Measurements from ENCODE around the gene PRMT1. TPM values are rescaled to one million over a fixed set of nuclear protein-coding genes. Genes with fewer than 3 reads are reported as not detected.

Gene PRMT1
- total RNA-seq, 4 donors from 2014 or later, result 150 to 250 (median 170) TPM

DNA sequence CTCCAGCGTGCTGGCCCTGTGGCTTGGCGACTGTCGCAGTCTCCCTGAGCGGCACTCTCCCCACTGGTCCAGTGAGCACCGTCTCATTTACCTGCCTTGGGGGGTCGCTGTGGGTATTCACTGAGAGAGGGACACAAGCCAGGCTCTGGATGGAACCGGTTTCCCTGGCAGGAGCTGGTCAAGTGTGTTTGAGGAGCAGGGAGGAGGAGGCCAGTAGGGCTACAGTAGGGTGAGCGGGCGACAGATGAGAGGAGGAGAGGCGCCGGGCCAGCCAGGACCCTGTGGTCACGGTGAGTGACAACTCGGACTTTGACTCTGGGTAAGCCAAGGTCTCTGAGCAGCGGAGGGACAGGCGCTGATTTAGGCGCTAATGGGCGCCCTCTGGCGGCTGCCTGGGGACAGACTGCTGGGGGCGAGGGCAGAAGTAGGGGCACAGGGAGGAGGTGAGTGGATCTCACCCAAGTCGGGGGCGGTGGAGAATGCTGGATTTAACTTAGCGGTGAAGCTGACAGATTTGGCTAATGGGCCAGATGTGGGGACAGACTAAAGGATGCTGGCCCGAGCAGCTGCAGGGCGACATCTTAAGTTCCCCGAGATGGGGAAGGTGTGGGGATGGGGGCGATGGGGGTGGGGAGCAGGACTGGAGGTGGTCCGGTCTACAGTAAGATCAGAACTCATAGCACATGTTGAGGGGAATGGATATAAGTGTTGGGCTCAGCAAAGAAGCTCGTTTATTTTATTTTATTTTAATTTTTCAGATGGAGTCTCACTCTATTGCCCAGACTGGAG, 4.7 kb upstream of the PRMT1 start:
- peak; percentile 70 for DNase-seq (ENCODE audit: low spot score)

DNA sequence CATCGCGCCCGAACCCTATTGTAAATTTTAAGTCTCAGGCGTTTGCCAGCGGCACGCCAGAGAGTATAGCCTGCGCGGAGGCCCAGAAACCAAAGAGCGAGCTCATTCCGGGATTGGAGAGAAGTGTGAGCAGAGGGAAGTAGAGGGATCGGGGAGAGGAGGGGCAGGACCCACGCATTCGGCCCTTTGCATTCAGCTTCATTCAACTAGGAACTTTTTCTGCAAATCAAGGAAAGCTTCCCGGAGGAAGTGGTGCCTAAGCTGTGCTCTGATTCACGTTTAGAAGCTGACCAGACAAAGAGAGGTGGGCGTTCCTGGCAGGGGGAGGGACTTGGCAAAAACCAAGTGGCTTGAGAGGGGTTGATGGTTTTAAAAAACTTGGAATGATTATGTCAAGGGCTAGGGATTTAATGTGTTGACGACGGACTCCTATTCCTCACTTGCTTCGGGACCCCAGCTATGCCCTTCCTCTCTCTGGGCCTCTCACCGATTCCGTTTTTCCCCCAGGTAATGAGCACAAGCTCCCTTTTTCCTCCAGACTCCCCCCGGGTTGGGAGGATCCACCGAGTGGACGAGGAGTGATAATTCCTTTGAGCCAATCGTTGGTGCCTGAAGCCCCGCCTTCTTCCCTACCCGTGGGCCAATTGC, 811 bp upstream of the PRMT1 start:
- ATAC-seq (ENCODE audit: low FRiP score) (peak; percentile 48), DNase-seq (ENCODE audit: low spot score) (no peak)
- TF ChIP-seq, protein P1, sequence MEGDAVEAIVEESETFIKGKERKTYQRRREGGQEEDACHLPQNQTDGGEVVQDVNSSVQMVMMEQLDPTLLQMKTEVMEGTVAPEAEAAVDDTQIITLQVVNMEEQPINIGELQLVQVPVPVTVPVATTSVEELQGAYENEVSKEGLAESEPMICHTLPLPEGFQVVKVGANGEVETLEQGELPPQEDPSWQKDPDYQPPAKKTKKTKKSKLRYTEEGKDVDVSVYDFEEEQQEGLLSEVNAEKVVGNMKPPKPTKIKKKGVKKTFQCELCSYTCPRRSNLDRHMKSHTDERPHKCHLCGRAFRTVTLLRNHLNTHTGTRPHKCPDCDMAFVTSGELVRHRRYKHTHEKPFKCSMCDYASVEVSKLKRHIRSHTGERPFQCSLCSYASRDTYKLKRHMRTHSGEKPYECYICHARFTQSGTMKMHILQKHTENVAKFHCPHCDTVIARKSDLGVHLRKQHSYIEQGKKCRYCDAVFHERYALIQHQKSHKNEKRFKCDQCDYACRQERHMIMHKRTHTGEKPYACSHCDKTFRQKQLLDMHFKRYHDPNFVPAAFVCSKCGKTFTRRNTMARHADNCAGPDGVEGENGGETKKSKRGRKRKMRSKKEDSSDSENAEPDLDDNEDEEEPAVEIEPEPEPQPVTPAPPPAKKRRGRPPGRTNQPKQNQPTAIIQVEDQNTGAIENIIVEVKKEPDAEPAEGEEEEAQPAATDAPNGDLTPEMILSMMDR (IDR thresholded peaks at IDR 0.05), result no peak

More for the DNA sequence above, 4.7 kb upstream of the PRMT1 start:
- TF ChIP-seq, protein P1 (IDR thresholded peaks at IDR 0.05), result peak in 1 of 3 donors; percentile 14
- ATAC-seq (ENCODE audit: low FRiP score), result no peak

DNA sequence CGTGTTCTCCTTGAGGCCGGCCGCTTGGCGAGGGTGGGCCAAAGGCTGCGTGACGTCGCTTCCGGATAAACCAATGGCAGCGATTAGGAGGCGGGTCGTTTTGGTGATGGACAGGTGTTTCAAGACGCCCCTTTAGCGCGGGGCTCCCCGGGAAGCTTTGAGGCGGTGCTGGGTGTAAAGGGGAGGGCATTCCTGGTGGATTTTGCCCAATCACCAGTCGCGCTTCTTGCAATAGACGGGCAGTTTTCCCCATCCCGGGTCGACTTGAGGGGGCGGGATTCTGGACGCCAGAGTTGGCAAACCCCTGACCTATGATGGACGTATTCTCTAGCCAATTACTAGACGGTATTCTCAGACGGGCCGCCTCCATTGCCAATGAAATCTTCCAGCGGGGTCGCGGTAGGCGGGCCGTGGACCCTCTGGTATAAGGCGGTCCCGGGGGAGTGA, 264 bp upstream of the PRMT1 start:
- peak; percentile 99 for DNase-seq (ENCODE audit: low spot score)
- TF ChIP-seq, protein P1 (IDR thresholded peaks at IDR 0.05), result no peak
- ATAC-seq (ENCODE audit: low FRiP score), result peak; percentile 87

- DNase-seq (ENCODE audit: low spot score) (peak; percentile 95), ATAC-seq (ENCODE audit: low FRiP score) (peak; percentile 11)
- TF ChIP-seq, protein P1 (IDR thresholded peaks at IDR 0.05), result peak in 1 of 3 donors; percentile 64
These were observed 1.0 kb downstream of the PRMT1 start for GRCh38 chr19:49677901-49678674.

DNA sequence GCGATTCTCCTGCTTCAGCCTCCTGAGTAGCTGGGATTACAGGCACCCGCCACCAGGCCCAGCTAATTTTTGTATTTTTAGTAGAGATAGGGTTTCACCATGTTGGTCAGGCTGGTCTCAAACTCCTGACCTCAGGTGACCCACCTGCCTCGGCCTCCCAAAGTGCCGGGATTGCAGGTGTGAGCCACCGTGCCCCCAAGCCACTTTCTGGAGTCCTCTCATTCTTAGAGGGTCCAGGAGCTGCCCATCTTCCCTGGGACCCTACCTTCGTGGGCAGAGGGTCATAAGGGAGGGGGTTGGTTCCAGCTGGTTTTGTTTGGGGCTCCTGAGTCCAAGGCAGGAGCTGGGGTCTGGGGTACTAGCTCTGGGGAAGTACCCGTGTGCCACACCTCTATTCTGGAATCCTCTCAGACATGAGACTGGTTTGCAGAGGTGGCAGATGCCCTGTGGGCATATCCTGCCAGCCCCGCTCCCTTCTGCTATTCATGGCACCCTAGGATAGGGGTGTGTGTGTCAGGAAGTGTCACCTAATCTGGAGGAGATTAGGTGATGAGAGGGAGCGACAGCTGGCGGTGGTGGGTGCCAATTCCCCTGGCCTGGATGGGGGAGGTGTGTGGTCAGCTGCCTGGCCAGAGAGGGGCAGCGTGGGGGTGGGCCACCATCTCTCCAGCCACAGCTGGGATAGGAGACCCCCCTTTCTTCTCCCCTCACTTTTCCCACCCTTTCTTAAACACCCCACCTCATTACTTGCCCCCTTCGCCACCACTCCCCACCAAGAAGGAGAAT, 2.1 kb downstream of the PRMT1 start:
- DNase-seq (ENCODE audit: low spot score), result no peak
- ATAC-seq (ENCODE audit: low FRiP score), result no peak
- TF ChIP-seq, protein P1 (IDR thresholded peaks at IDR 0.05), result no peak

GRCh38 chr19:49679771-49680413, 2.8 kb downstream of the PRMT1 start:
- TF ChIP-seq, protein P1 (IDR thresholded peaks at IDR 0.05), result no peak
- no peak for ATAC-seq (ENCODE audit: low FRiP score)
- no peak for DNase-seq (ENCODE audit: low spot score)
